Adrenal gland (tissue), 12 donors: Measurements from ENCODE around the gene MRC1. TPM values are rescaled to one million over a fixed set of nuclear protein-coding genes. Genes with fewer than 3 reads are reported as not detected.

Experiments
- DNase-seq, 7 donors: peaks; one replicate each; pipeline ENCODE4 v3.0.0-alpha.2; 2019 to 2020
- H3K27ac ChIP-seq, 5 donors: fragments of 200-600 bp; sonication (generic) in 4 of 5; 1 replicate in 3 of 5; 2 replicates in 2 of 5; pipeline versions ENCODE4 v1.5.1 to v1.8.0; 2016 to 2020; ENCODE audit warnings: mild to moderate bottlenecking in 1 of 5
- H3K27me3 ChIP-seq: fragments of 200-600 bp; 2 replicates; pipeline ENCODE4 v1.8.0; 2021
- H3K36me3 ChIP-seq, 2 donors: fragments of 200-600 bp; replicated peaks in 1 of 2; 1 replicate in 1 of 2; 2 replicates in 1 of 2; pipeline versions ENCODE4 v1.5.1 to v1.8.0; 2018 to 2022
- H3K4me1 ChIP-seq, 2 donors: fragments of 200-600 bp; replicated peaks in 1 of 2; 1 replicate in 1 of 2; 2 replicates in 1 of 2; pipeline versions ENCODE4 v1.5.1 to v1.8.0; 2018 to 2021
- H3K4me3 ChIP-seq, 4 donors: fragments of 200-600 bp; sonication (generic) in 3 of 4; one replicate each; pipeline ENCODE4 v1.5.1; 2016 to 2018
- H3K9me3 ChIP-seq, 3 donors: fragments of 200-600 bp; sonication (generic) in 1 of 3; replicated peaks in 1 of 3; 1 replicate in 2 of 3; 2 replicates in 1 of 3; pipeline versions ENCODE4 v1.5.1 to v1.8.0; 2016 to 2021
- CTCF ChIP-seq, 6 experiments: fragments of 450-650 bp in 4 of 6; fragments of 200-600 bp in 2 of 6; sonication (generic) in 1 of 6; IDR thresholded peaks; 1 replicate in 5 of 6; 2 replicates in 1 of 6; pipeline versions ENCODE4 v1.5.1 to v1.8.0; 2016 to 2021; ENCODE audit warnings: antibody characterized with exemption in 6 of 6, mild to moderate bottlenecking in 2 of 6, moderate library complexity in 1 of 6
- POLR2A ChIP-seq, 2 donors: fragments of 450-650 bp; IDR thresholded peaks; one replicate each; pipeline ENCODE4 v1.6.1; 2017; ENCODE audit warnings: antibody characterized with exemption in 2 of 2, mild to moderate bottlenecking in 2 of 2, moderate library complexity in 1 of 2
- WGBS, 4 donors: extraction: QIAGEN DNeasy Blood & Tissue Kit in 2 of 4; methylation state at CpG; one replicate each; pipeline versions ENCODE4 v1.1.5 to v1.1.7; 2013 to 2017; 5-methylcytosine and 5-hydroxymethylcytosine counted together
- intact Hi-C, 2 donors: fragments of 100-400 bp; cut with DNase I; formaldehyde crosslinking; loops; one replicate each; pipeline versions ENCODE4 v1.14.1 to v1.15.0; 2022 to 2023
- polyA plus RNA-seq, 3 donors: library from polyadenylated mRNA; stranded (reverse); fragments of 200-250 nt in 2 of 3; fragments of 350-450 nt in 1 of 3; fragmentation: Illumina TruSeq in 1 of 3; extraction: RNeasy Lipid Tissue Mini Kit (QIAGEN cat#74804) in 1 of 3; gene quantifications; one replicate each; pipeline ENCODE4 v1.2.3, GENCODE V29; 2013 to 2014
- total RNA-seq, 9 donors: library from RNA; depleted of rRNA in 4 of 9; stranded (reverse); fragments of >200 nt in 4 of 9; fragments of 120-200 nt in 1 of 9; fragmentation: NEBNext Ultra II Directional in 1 of 9; extraction: Animal tissue kit (Norgen Biotek cat#: 25700) in 1 of 9; gene quantifications; one replicate each; pipeline versions ENCODE4 v1.1.0 to v1.2.4, GENCODE V29; 2013 to 2023
- donor health status: healthy with polysubstance abuse.
- donor health status: Bipolar disorder and iron deficiency.
- donor health status: DM: yes; HTN: yes; CAD: no.
- donor health status: DM: no; HTN: no; CAD: no.
- donor health status: DM: no; HTN: no; CAD: no.
- donor health status: DM: yes; HTN: yes; CAD: no.

Gene MRC1
- total and polyA plus RNA-seq, 12 donors, result 9.9 to 153 (median 85.0) TPM

GRCh38 chr10:17784688-17785087 lies 24.5 kb upstream of the MRC1 start:
- no peaks in the 10 kb centered on the region for H3K9me3 ChIP-seq
- no peaks in the 10 kb centered on the region for H3K36me3 ChIP-seq
- 44 to 52% (median 49%) methylated on average over 3 of the region's 3 CpGs for WGBS, 4 donors
- peaks cover 0 to 24% of the 10 kb centered on the region in 2 donors for H3K4me1 ChIP-seq
- TF ChIP-seq CTCF (IDR thresholded peaks at IDR 0.05), result no peak
- no peak for TF ChIP-seq POLR2A (IDR thresholded peaks at IDR 0.05)
- no peak overlapping the region for H3K4me3 ChIP-seq
- intact Hi-C loops, result no loop called here
- DNase-seq, result no peak
- H3K27ac ChIP-seq, result peak overlapping the region in 4 of 5 donors; percentile 17 to 78 (median 48)
- no peaks in the 10 kb centered on the region for H3K27me3 ChIP-seq

GRCh38 chr10:17785276-17785930 lies 23.7 kb upstream of the MRC1 start:
- Histone ChIP-seq H3K36me3 (no peaks in the 10 kb centered on the region), H3K27ac (peak overlapping the region in 3 of 5 donors; percentile 44 to 78 (median 53)), H3K4me1 (peaks cover 0 to 28% of the 10 kb centered on the region in 2 donors), H3K4me3 (no peak overlapping the region), H3K27me3 (no peaks in the 10 kb centered on the region), H3K9me3 (no peaks in the 10 kb centered on the region)
- 78 to 87% (median 84%) methylated on average over 5 of the region's 5 CpGs for WGBS, 4 donors
- intact Hi-C loops, result no loop called here
- peak in 6 of 7 donors; percentile 28 to 66 (median 42) for DNase-seq
- TF ChIP-seq CTCF (IDR thresholded peaks at IDR 0.05) (no peak), POLR2A (IDR thresholded peaks at IDR 0.05) (no peak)

GRCh38 chr10:17787087-17787961 lies 21.8 kb upstream of the MRC1 start:
- Histone ChIP-seq H3K27me3 (no peaks in the 10 kb centered on the region), H3K27ac (no peak overlapping the region), H3K4me1 (peaks cover 0 to 32% of the 10 kb centered on the region in 2 donors), H3K4me3 (no peak overlapping the region), H3K36me3 (no peaks in the 10 kb centered on the region), H3K9me3 (no peaks in the 10 kb centered on the region)
- TF ChIP-seq POLR2A (IDR thresholded peaks at IDR 0.05) (no peak), CTCF (IDR thresholded peaks at IDR 0.05) (no peak)
- WGBS, 4 donors, result 85 to 94% (median 88%) methylated on average over 12 to 13 of the region's 13 CpGs
- intact Hi-C loops, result no loop called here
- no peak for DNase-seq

GRCh38 chr10:17788646-17789045 lies 20.5 kb upstream of the MRC1 start:
- no peaks in the 10 kb centered on the region for H3K36me3 ChIP-seq
- H3K27ac ChIP-seq, result no peak overlapping the region
- H3K4me3 ChIP-seq, result no peak overlapping the region
- no peak for DNase-seq
- intact Hi-C loops, result no loop called here
- no peaks in the 10 kb centered on the region for H3K27me3 ChIP-seq
- peaks cover 0 to 21% of the 10 kb centered on the region in 2 donors for H3K4me1 ChIP-seq
- no peaks in the 10 kb centered on the region for H3K9me3 ChIP-seq
- 73 to 96% (median 91%) methylated on average over 2 of the region's 2 CpGs for WGBS, 4 donors
- TF ChIP-seq POLR2A (IDR thresholded peaks at IDR 0.05), result no peak
- TF ChIP-seq CTCF (IDR thresholded peaks at IDR 0.05), result no peak
